OCI-LY7 (cell line): ENCODE measurements around the gene SLC35G2. TPM values are rescaled to one million over a fixed set of nuclear protein-coding genes. Genes with fewer than 3 reads are reported as not detected.

ENCODE experiments used
- BruUV-seq: library from RNA; stranded (reverse); fragments of 400-500 nt; replicated peaks from 2 replicates; lab custom pipeline; 2021; lab: Mats Ljungman, UMichigan
- CTCF ChIA-PET: fragments of 300-600 bp; sonication (Branson Sonifier 250); formaldehyde crosslinking; loops from one replicate; lab custom pipeline; 2022; ENCODE audit warnings: antibody characterized with exemption; ENCODE audit not compliant: unreplicated experiment; lab: Charles Lee
- POLR2A ChIA-PET: fragments of 300-600 bp; sonication (Branson Sonifier 250); formaldehyde crosslinking; loops from one replicate; lab custom pipeline; 2022; ENCODE audit warnings: antibody characterized with exemption; lab: Charles Lee
- DNase-seq: peaks from one replicate; pipeline ENCODE4 v3.0.0-alpha.2; 2015; ENCODE audit warnings: low spot score
- H2AFZ ChIP-seq: fragments of 200-600 bp; sonication (generic), shearing (Covaris generic); 2 replicates; pipeline ENCODE4 v1.6.1; 2014; ENCODE audit warnings: mild to moderate bottlenecking, antibody characterized with exemption, low read length, moderate library complexity
- H3K27ac ChIP-seq: fragments of 200-600 bp; sonication (generic); 2 replicates; pipeline ENCODE4 v1.5.1; 2014; ENCODE audit warnings: mixed run types, low read depth, mild to moderate bottlenecking, moderate library complexity, low read length, inconsistent platforms; ENCODE audit not compliant: poor library complexity, severe bottlenecking
- H3K36me3 ChIP-seq: fragments of 200-600 bp; sonication (generic); 2 replicates; pipeline ENCODE4 v1.6.1; 2014; ENCODE audit warnings: mild to moderate bottlenecking, antibody characterized with exemption, low read length, moderate library complexity, mixed read lengths; ENCODE audit not compliant: insufficient read depth
- H3K4me1 ChIP-seq: fragments of 200-600 bp; sonication (generic); 2 replicates; pipeline ENCODE4 v1.5.1; 2014; ENCODE audit warnings: mild to moderate bottlenecking, low read length; ENCODE audit not compliant: insufficient read depth, poor library complexity, severe bottlenecking
- H3K4me2 ChIP-seq: fragments of 200-600 bp; sonication (generic); 2 replicates; pipeline ENCODE4 v1.6.1; 2014; ENCODE audit warnings: mild to moderate bottlenecking, low read length
- H3K4me3 ChIP-seq: fragments of 200-600 bp; sonication (generic); 2 replicates; pipeline ENCODE4 v1.5.1; 2014; ENCODE audit warnings: mild to moderate bottlenecking, low read depth, low read length; ENCODE audit not compliant: poor library complexity, severe bottlenecking
- H3K79me2 ChIP-seq: fragments of 200-600 bp; sonication (generic); 2 replicates; pipeline ENCODE4 v1.6.1; 2016; ENCODE audit warnings: low read depth, mild to moderate bottlenecking, low read length, moderate library complexity, mixed read lengths; ENCODE audit not compliant: insufficient read depth
- H3K9me2 ChIP-seq: fragments of 200-600 bp; sonication (generic); 2 replicates; pipeline ENCODE4 v1.6.1; 2016; ENCODE audit warnings: mild to moderate bottlenecking, low read length, mixed read lengths; ENCODE audit not compliant: insufficient read depth
- H3K9me3 ChIP-seq: fragments of 200-600 bp; sonication (generic); 2 replicates; pipeline ENCODE4 v1.6.1; 2014; ENCODE audit warnings: mild to moderate bottlenecking, mixed run types, low read length, mixed read lengths
- H4K20me1 ChIP-seq: fragments of 200-600 bp; sonication (generic); 2 replicates; pipeline ENCODE4 v1.6.1; 2014; ENCODE audit warnings: mild to moderate bottlenecking, antibody characterized with exemption, low read length, moderate library complexity, mixed read lengths; ENCODE audit not compliant: insufficient read depth
- CTCF ChIP-seq: fragments of 200-600 bp; sonication (generic); conservative IDR thresholded peaks from 2 replicates; pipeline ENCODE4 v1.5.1; 2014; ENCODE audit warnings: mild to moderate bottlenecking, antibody characterized with exemption, low read length, moderate library complexity, mixed read lengths
- EZH2phosphoT487 ChIP-seq: fragments of 200-600 bp; sonication (generic); IDR thresholded peaks from 2 replicates; pipeline ENCODE4 v1.6.1; 2018; ENCODE audit warnings: low read depth, borderline replicate concordance, mild to moderate bottlenecking, mixed run types, antibody characterized with exemption, low read length, moderate library complexity, mixed read lengths
- intact Hi-C: fragments of 100-400 bp; cut with micrococcal nuclease; formaldehyde crosslinking; loops from one replicate; pipeline ENCODE4 v1.10.0; 2022; ENCODE audit not compliant: unreplicated experiment
- total RNA-seq, 2 experiments: library from RNA; depleted of rRNA in 1 of 2; stranded (reverse); fragments of >200 nt in 1 of 2; shearing (Covaris generic) in 1 of 2; gene quantifications; 2 replicates each; pipeline ENCODE4 v1.2.3, GENCODE V29; 2014 to 2022

Gene SLC35G2
- total RNA-seq, 2 experiments from 2014 or later = 0.40 TPM; not detected in 1

DNA sequence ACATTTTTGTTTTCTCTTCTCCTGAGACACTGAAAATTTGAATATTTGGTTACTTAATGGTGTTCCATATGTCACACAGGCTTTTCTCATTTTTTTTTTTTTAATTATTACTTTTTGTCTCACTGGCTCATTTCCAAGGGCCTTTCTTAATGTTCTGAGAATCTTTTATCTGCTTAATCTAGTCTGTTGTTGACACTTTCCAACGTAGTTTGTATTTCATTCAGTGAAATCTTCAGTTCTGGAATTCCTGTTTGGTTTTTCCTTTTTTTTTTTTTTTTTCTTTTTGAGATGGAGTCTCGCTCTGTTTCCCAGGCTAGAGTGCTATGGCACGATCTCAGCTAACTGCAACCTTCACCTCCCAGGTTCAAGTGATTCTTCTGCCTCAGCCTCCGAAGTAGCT is 85.8 kb downstream of the SLC35G2 start:
- Histone ChIP-seq H4K20me1 (peaks cover 9% of the 10 kb centered on the region; the same call in 1 of the 2 replicates), H2AFZ (no peak overlapping the region), H3K79me2 (peaks cover 100% of the 10 kb centered on the region), H3K36me3 (peaks cover 52% of the 10 kb centered on the region), H3K9me3 (peaks cover 54% of the 10 kb centered on the region), H3K4me1 (peaks cover 59% of the 10 kb centered on the region), H3K9me2 (no peaks in the 10 kb centered on the region), H3K4me3 (no peak overlapping the region), H3K27ac (no peak overlapping the region), H3K4me2 (no peak overlapping the region)
- POLR2A ChIA-PET = no interaction called here
- CTCF ChIA-PET = no interaction called here
- TF ChIP-seq EZH2phosphoT487 (no peak), CTCF (no peak)
- intact Hi-C loops = loop anchor here (5.0 kb wide), 1 partner anchor 42 kb away; the partner anchor contains the start of gene NCK1
- no peak for DNase-seq
- no TSS peak for BruUV-seq

Other genes starting within 250 kb of the SLC35G2 start
- gene STAG1, start 66.7 kb upstream of the SLC35G2 start, total RNA-seq (2014; rRNA removed; shearing (Covaris generic)) = 30.7 and 32.8 TPM in 2 replicates
- 46.6 and 49.9 TPM in 2 replicates for gene STAG1, start 66.7 kb upstream of the SLC35G2 start, total RNA-seq (2022)
- gene NCK1, start 43.1 kb downstream of the SLC35G2 start, total RNA-seq (2014; rRNA removed; shearing (Covaris generic)) = 24.9 and 35.2 TPM in 2 replicates
- gene NCK1, start 43.1 kb downstream of the SLC35G2 start, total RNA-seq (2022) = 38.1 and 46.2 TPM in 2 replicates
- 0.59 and 1.1 TPM in 2 replicates for gene IL20RB, start 138.9 kb downstream of the SLC35G2 start, total RNA-seq (2014; rRNA removed; shearing (Covaris generic))
- 2.4 and 3.1 TPM in 2 replicates for gene IL20RB, start 138.9 kb downstream of the SLC35G2 start, total RNA-seq (2022)